Fibroblast of the conjunctiva (primary cell): ENCODE data around the gene TMEM178B.
"Not testable (repeated sequence)": the region's sequence is repeated elsewhere in the genome, so short reads cannot be mapped to it uniquely, and the experiment has no call there.

Source experiments
- DNase-seq: peaks from one replicate; pipeline ENCODE4 v3.0.0-alpha.2; 2010; ENCODE audit warnings: low read depth

The TMEM178B gene

GRCh38 chr7:141184532-141185190, 110.8 kb downstream of the TMEM178B start:
- no peak for DNase-seq

GRCh38 chr7:141185369-141185967, 111.6 kb downstream of the TMEM178B start:
- DNase-seq, result no peak

GRCh38 chr7:141189231-141189630, 115.4 kb downstream of the TMEM178B start:
- DNase-seq, result no peak

GRCh38 chr7:141190495-141190894, 116.6 kb downstream of the TMEM178B start:
- no peak for DNase-seq

- DNase-seq, result no peak
Observed at GRCh38 chr7:141191277-141191676, 117.4 kb downstream of the TMEM178B start.

- no peak for DNase-seq
Observed at GRCh38 chr7:141193066-141193465, 119.2 kb downstream of the TMEM178B start.

- not testable (repeated sequence) for DNase-seq
Observed at GRCh38 chr7:141195722-141196121, 121.9 kb downstream of the TMEM178B start.

GRCh38 chr7:141198194-141198958, 124.5 kb downstream of the TMEM178B start:
- no peak for DNase-seq

GRCh38 chr7:141200191-141201108, 126.6 kb downstream of the TMEM178B start:
- no peak for DNase-seq

GRCh38 chr7:141201145-141201885, 127.5 kb downstream of the TMEM178B start:
- no peak for DNase-seq

- no peak for DNase-seq
Observed at GRCh38 chr7:141202535-141202934, 128.7 kb downstream of the TMEM178B start.

GRCh38 chr7:141203177-141203576, 129.3 kb downstream of the TMEM178B start:
- no peak for DNase-seq

GRCh38 chr7:141203586-141203985, 129.7 kb downstream of the TMEM178B start:
- DNase-seq, result no peak

GRCh38 chr7:141207661-141208060, 133.8 kb downstream of the TMEM178B start:
- no peak for DNase-seq

GRCh38 chr7:141208539-141208938, 134.7 kb downstream of the TMEM178B start:
- no peak for DNase-seq

GRCh38 chr7:141209454-141209853, 135.6 kb downstream of the TMEM178B start:
- DNase-seq, result no peak

- no peak for DNase-seq
Observed at GRCh38 chr7:141210862-141211261, 137.0 kb downstream of the TMEM178B start.

- no peak for DNase-seq
Observed at GRCh38 chr7:141213226-141213625, 139.4 kb downstream of the TMEM178B start.

- DNase-seq, result no peak
Observed at GRCh38 chr7:141217938-141218337, 144.1 kb downstream of the TMEM178B start.

GRCh38 chr7:141218941-141219340, 145.1 kb downstream of the TMEM178B start:
- DNase-seq, result no peak

- no peak for DNase-seq
Observed at GRCh38 chr7:141220263-141220880, 146.5 kb downstream of the TMEM178B start.
